ENCODE measurements around the gene KHDC4.

- TF ChIP-seq CTCF (IDR thresholded peaks at IDR 0.05) (no peak), EZH2phosphoT487 (IDR thresholded peaks at IDR 0.05) (no peak), EZH2 (IDR thresholded peaks at IDR 0.05) (no peak)
These were observed 15.6 kb downstream of the KHDC4 start for GRCh38 chr1:155918660-155919059.
